GM20000 (cell line): Measurements from ENCODE around the gene BBC3.

Source experiments
- DNase-seq: peaks from one replicate; pipeline ENCODE4 v3.0.0; 2012; ENCODE audit warnings: low spot score
- TF ChIP-seq, protein P1 (sequence below): IDR thresholded peaks from 2 replicates; pipeline ENCODE4 v1.5.1; 2012; ENCODE audit warnings: mild to moderate bottlenecking, control low read depth; ENCODE audit errors: extremely low read depth, missing control alignments

The BBC3 gene

DNA sequence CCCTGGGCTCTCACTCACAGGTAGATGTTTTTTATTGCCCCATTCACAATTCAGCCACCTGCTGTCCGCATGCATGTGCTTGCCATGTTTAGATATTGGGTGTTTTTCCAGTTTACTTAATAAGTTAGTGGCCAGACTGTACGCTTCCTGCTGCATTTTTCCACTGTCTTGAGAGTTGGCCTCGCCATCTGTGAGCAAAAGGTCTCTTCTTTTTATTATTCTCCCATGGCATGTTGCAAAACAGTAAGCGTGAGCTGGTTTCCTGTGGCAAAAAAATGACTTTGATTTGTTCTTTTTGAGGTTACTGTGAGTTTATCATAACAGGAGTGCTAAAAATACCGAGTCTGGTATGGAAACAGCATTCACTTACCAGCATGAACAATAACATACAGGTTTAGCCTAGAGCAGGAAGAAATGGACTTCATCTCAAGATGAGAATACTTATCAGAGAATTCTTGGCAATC, 54.3 kb downstream of the BBC3 start:
- DNase-seq, result no peak
- TF ChIP-seq, protein P1, sequence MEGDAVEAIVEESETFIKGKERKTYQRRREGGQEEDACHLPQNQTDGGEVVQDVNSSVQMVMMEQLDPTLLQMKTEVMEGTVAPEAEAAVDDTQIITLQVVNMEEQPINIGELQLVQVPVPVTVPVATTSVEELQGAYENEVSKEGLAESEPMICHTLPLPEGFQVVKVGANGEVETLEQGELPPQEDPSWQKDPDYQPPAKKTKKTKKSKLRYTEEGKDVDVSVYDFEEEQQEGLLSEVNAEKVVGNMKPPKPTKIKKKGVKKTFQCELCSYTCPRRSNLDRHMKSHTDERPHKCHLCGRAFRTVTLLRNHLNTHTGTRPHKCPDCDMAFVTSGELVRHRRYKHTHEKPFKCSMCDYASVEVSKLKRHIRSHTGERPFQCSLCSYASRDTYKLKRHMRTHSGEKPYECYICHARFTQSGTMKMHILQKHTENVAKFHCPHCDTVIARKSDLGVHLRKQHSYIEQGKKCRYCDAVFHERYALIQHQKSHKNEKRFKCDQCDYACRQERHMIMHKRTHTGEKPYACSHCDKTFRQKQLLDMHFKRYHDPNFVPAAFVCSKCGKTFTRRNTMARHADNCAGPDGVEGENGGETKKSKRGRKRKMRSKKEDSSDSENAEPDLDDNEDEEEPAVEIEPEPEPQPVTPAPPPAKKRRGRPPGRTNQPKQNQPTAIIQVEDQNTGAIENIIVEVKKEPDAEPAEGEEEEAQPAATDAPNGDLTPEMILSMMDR, result no peak

DNA sequence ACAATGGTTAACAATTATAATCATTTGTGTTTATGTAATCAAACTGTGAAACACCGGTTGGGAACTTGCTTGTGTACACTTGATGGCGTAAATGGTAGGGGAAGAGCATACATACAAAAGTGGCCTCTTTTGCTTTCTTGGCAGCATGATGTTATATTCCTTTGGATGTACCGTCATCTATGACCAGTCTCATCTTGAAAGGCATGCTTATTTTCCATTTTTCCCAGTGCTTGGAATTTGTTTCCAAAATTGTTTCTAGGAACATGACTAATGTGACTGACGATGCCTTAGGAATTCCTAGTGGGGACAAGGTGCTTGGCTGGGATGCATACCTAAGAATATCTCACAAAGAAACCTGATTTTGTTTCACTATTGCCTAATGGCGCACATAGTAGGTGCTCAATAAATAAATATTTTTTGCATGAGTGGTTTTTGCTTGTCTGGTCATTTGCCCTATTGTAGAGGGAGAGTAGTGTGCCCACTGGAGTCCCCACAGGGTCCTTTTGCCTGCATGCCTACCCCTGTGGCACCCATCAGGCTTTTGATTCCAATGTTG, 54.9 kb downstream of the BBC3 start:
- DNase-seq, result no peak

DNA sequence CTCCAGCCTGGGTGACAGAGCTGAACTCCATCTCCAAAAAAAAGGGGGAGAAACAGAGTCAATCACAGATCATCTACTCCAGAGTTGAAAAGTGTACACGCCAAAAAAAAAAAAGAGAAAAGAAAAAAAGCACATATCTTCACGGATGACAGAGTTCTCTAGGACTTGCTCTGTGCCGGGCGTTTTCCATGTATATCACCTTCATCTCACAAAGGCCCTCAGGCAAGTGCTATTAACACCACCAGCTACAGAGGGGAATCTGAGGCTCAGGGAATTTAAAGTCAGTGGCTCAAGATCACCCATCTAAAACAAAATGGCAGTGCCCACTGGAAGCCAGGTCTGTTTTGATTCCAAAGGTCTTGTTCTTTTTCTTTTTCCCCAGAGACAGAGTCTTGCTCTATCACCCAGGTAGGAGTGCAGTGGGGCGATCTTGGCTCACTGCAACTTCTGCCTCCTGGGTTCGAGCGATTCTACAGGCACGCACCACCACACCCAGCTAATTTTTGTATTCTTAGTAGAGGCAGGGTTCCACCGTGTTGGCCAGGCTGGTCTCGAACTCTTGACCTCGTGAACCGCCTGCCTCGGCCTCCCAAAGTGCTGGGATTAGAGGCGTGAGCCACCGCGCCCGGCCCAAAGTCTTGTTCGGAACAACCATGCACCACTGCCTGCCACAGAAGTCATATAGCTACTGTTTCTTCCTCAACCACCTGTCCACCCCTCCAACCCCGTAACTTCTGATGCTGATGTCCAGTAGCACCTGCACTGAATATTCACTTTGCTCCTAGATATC, 58.1 kb downstream of the BBC3 start:
- TF ChIP-seq, protein P1, result no peak
- DNase-seq, result no peak

More for the DNA sequence above, 54.9 kb downstream of the BBC3 start:
- TF ChIP-seq, protein P1, result no peak
